ENCODE measurements around the gene MGAT5B.

DNA sequence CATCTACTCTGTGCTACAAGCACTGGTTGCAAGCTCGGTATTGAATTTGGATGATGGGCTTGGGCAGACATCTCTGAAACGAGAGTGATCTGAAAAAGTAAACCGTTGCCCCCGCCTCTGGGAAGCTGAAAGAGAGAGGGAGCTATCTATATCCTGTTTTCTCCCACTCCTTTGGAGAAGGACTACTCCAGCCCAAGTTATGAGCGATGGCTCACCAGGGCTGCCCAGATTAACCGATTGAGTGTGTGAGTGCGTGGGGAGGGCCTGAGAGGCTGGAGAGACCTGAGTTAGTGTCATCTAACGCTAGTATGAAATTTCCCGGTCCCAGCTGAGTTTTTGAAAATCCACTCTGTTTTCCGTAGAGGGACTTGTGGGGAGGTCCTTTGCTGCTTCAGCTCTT lies 11.5 kb downstream of the MGAT5B start:
- no peak for TF ChIP-seq POU2F2 (IDR thresholded peaks at IDR 0.05; ENCODE audit: low read depth, low read length)
- no peak for TF ChIP-seq TAF1 (IDR thresholded peaks at IDR 0.05; ENCODE audit: low read depth, low read length)
- TF ChIP-seq POLR2AphosphoS5 (IDR thresholded peaks at IDR 0.05; ENCODE audit: low read depth, low read length) = no peak

Measured in GM12891 (cell line).